ENCODE measurements around the gene KRT82.

KRT82 gene

DNA sequence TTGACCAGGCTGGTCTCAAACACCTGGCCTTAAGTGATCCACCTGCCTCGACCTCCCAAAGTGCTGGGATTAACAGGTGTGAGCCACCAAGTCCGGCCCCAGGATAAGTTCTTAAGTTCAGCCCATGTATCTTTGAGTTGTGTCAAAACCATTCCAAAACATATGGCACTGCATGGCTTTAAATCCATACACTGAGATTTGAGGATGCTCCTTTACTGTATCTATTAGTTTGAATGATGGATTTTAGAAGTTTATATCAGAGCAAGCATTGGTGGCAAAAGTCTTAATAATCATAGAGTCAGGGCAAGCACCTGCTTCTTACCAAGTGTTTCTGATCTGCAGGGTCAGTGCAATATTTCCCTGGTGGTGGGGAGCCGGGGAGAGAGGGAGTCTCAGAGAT lies 39.7 kb upstream of the KRT82 start:
- TF ChIP-seq, protein P1, sequence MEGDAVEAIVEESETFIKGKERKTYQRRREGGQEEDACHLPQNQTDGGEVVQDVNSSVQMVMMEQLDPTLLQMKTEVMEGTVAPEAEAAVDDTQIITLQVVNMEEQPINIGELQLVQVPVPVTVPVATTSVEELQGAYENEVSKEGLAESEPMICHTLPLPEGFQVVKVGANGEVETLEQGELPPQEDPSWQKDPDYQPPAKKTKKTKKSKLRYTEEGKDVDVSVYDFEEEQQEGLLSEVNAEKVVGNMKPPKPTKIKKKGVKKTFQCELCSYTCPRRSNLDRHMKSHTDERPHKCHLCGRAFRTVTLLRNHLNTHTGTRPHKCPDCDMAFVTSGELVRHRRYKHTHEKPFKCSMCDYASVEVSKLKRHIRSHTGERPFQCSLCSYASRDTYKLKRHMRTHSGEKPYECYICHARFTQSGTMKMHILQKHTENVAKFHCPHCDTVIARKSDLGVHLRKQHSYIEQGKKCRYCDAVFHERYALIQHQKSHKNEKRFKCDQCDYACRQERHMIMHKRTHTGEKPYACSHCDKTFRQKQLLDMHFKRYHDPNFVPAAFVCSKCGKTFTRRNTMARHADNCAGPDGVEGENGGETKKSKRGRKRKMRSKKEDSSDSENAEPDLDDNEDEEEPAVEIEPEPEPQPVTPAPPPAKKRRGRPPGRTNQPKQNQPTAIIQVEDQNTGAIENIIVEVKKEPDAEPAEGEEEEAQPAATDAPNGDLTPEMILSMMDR (IDR thresholded peaks at IDR 0.05; ENCODE audit: borderline replicate concordance, insufficient read depth, low read depth, low read length), result no peak
- H3K4me3 ChIP-seq (ENCODE audit: low read depth, low read length), result no peak overlapping the region

DNA sequence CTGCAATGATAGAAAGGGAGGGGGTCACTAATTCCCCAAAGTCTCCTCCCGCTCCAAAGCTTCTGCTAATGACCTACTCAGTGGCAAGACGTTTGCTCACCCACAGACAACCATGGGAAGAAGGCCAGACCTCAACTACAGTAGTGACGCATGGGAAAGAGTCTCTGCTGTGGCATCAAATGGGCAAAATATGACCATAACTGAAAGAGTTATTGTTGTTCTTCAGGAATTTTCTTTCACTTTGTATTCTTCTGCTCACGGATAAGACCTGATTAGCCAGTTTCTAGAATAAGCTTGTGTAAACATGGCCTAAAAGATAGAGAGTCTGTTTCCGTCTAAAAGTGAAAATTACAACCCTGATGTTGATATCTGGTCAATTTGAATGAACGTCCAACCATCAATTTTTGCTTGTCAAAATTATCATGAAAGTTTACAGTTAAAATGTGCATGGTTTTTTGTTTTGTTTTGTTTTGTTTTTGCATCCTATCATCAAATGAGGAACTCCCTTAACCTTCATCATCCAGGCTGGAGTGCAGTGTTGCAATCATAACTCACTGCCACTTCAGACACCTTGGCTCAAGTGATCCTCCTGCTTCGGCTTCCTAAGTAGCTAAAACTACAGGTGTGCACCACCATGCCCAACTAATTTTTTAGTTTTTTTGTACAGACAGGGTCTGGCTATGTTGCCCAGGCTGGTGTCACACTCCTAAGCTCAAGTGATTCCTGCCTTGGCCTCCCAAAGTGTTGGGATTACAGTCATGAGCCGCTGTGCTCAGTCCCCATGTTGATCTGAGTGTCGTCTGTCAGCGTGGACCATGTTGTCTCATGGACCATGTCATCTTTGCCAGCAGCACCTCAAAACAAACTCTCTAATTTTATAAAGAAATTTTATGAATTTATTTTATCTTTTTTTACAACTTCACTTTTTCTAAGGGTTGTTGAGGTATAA lies 38.8 kb upstream of the KRT82 start:
- no peak overlapping the region for H3K4me3 ChIP-seq (ENCODE audit: low read depth, low read length)
- TF ChIP-seq, protein P1 (IDR thresholded peaks at IDR 0.05; ENCODE audit: borderline replicate concordance, insufficient read depth, low read depth, low read length), result no peak

DNA sequence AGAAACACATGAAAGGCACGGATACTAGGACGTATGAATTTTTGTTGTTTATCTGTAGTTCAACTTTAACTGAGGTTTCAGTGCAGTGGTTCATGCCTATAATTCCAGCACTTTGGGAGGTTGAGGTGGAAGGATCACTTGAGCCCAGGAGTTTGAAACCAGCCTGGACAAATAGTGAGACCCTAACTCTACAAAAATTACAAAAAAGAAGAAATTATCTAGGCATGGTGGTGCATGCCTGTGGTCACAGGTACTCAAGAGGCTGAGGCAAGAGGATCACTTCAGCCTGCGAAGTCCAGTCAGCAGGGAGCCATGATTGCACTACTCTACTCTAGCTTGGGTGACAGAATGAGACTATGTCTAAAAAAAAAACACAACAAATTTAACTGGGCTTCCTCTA lies 37.8 kb upstream of the KRT82 start:
- no peak overlapping the region for H3K4me3 ChIP-seq (ENCODE audit: low read depth, low read length)
- TF ChIP-seq, protein P1 (IDR thresholded peaks at IDR 0.05; ENCODE audit: borderline replicate concordance, insufficient read depth, low read depth, low read length), result no peak

DNA sequence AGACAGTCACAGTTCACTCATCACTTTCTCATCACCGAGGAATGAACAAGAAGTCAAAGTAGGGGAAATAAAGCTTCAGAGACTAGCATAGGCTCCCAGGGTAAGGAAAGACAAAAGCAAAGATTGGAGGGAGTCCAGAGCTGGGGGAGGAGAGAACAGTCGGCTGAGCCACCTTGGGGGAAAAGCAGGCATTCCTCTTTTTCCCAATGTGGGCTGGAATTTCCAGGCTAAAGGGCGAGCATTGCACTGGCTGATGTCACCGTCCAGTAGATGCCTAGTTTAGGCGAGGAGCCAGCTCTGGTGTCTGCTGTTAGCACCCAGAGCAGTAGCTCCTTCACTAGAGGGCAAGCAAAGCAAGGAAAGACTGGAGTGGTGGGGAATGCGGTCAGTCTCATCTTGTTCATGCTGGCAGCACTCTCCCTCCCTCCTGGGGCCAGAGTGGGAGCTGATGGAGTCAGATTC lies 36.5 kb upstream of the KRT82 start:
- TF ChIP-seq, protein P1 (IDR thresholded peaks at IDR 0.05; ENCODE audit: borderline replicate concordance, insufficient read depth, low read depth, low read length), result no peak
- H3K4me3 ChIP-seq (ENCODE audit: low read depth, low read length), result no peak overlapping the region

DNA sequence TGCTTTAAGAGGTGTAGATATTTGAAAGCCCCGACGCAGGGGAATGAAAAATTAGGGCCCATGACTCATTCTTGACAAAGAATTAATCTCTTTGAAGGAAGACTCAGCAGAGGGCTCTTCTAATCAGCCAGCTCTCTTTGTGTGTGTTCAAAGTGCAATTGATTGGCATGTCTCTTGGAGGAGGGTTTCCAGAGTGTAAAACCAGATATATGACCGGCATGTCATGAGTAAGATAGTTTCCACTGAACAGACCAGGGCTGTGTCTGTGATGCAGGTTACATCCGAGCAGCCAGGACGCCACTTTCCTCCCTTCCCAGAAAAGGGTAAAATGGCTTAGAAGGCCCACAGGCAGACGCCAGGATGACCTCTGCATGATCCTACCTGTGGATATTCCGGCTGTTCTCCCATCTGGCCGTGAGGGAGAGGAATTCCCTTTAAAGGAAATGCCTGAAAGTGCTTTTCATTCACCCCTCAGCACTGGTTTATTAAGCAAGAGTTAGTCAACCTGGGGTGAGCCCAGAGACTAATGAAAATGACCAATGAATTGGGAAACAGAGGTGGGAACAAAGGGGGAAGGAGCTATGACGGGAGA lies 35.3 kb upstream of the KRT82 start:
- TF ChIP-seq, protein P1 (IDR thresholded peaks at IDR 0.05; ENCODE audit: borderline replicate concordance, insufficient read depth, low read depth, low read length), result no peak

DNA sequence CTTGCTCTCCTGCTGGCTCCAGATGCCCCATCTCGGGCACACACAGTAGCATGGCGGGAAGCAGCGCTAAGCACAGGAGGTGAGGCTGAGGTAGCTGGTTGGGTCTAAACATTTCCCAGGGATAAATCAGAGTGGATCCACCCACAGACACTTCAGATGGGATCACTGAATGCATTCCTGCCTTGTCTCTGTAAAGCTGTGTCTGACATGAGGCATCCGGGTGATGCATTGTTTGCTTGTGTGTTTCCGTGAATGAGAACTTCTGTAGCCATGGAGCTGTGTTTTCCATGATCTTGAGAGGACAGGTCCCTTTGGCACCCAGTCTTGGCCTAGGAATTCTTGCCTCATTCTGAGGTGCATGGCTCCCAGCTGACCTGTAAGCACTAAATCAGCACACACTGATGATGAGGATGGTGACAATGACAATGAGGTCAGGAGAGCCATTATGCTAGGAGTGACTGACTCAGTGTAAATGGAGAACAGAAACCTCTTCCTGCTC lies 34.7 kb upstream of the KRT82 start:
- TF ChIP-seq, protein P1 (IDR thresholded peaks at IDR 0.05; ENCODE audit: borderline replicate concordance, insufficient read depth, low read depth, low read length), result no peak
- no peak overlapping the region for H3K4me3 ChIP-seq (ENCODE audit: low read depth, low read length)

More for the DNA sequence above, 35.3 kb upstream of the KRT82 start:
- H3K4me3 ChIP-seq (ENCODE audit: low read depth, low read length), result no peak overlapping the region
